HG02970 (cell line): ENCODE data around the gene ZNF143.
"Not testable (repeated sequence)": the region's sequence is repeated elsewhere in the genome, so short reads cannot be mapped to it uniquely, and the experiment has no call there.

Experiments
- ATAC-seq: cut with Tn5 transposase; IDR thresholded peaks from one replicate; pipeline ENCODE4 v1.9.1; 2021; ENCODE audit warnings: mild to moderate bottlenecking, moderate library complexity, moderate number of reproducible peaks; ENCODE audit not compliant: unreplicated experiment, low FRiP score

The ZNF143 gene

GRCh38 chr11:9495803-9496514 lies 35.1 kb downstream of the ZNF143 start:
- no peak for ATAC-seq

- ATAC-seq, result no peak
Observed at GRCh38 chr11:9498457-9499078, 37.8 kb downstream of the ZNF143 start.

- no peak for ATAC-seq
Observed at GRCh38 chr11:9506489-9507276, 45.9 kb downstream of the ZNF143 start.

DNA sequence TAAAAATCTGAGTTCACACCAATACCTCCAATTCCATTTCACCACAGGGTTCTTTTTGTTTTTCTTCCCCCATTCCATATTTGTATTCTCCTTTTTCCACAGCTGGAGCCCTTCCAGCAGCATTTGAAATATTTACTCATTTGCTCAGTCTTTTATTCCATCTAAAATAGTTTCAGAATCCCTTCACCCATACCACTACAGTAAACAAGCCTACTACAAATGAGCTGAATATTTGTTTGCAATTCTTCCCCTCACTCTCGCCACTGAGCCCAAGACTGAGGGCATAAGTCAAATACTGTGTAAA lies 46.4 kb downstream of the ZNF143 start:
- ATAC-seq, result no peak

DNA sequence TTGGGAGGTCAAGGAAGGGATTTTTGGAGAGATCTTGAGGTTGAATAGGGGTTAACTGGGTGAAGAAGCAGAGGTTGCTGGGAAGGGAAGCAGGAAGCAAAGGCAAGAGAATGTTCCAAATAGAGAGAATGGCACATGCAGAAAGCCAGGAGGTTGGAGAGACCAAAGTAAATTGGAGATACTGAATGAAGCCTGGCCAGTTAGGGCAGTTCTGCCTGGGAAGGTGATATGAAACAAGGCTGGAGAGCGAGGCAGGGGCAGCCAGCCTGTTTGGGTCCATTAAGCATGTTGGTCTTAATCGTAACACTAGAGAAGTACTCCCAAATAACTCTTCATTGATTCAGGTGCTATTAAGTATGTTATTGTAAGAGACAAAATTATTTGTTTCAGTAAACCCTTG lies 48.2 kb downstream of the ZNF143 start:
- ATAC-seq, result no peak

DNA sequence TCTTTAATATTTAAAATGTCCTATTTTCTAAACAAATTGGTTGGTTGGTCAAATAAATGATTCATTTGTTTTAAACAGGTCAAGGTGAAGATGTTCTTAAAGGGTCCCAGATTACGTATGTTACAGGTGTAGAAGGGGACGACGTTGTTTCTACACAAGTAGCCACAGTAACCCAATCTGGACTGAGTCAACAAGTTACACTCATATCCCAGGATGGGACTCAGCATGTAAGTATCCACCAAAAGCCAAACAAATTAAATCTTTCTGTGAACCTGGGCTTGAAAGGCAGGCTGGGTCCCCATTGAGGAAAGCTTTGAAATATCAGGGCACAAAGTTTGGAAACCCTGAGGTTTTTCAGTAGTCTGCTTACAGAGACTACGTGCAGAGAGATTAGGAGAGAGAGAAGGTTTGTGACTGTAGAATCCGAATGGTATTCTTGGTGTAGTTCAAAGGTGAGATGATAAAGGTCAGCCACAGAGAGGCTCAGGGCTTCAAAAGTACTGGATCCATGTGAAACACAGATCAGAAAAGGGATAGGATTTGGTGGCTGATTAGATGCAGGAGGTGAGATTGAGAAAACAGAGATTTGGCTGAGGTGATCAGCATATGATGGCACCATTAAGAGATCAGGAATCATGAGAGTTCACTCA lies 51.7 kb downstream of the ZNF143 start:
- no peak for ATAC-seq

- not testable (repeated sequence) for ATAC-seq
Observed at GRCh38 chr11:9514576-9514975, 53.8 kb downstream of the ZNF143 start.

DNA sequence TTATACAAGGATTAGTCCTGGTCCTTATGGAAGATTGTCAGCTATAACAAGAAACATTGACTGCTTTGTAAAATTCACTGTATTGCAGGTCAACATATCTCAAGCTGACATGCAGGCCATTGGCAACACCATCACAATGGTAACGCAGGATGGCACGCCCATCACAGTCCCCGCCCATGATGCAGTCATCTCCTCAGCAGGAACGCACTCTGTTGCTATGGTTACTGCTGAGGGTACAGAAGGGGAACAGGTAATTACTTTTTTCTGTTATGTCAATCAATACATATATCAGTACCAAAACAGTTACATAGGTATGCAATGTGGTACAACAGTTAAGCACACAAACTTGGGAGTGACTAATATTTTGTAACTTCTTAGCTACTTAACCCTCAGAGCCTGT lies 55.3 kb downstream of the ZNF143 start:
- ATAC-seq, result no peak

- ATAC-seq, result no peak
Observed at GRCh38 chr11:9518835-9519410, 58.1 kb downstream of the ZNF143 start.

DNA sequence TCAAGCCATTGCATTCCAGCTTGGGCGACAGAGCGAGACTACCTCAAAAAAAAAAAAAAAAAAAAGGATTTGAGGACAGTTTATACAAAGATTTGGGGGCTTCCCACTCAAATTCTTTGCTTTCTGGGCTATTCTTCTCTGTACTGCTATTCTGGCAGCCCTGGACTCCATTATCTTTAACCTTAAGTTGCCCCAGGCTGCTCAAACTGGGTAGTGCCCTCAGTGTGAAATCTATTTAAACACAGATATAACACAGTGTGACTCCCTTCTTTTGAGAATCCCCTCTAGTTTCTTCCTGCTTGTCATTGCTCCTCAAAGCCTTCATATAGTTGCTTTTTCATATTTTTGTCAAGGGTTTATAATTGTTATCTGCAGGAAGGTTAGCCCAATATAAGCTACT lies 63.2 kb downstream of the ZNF143 start:
- ATAC-seq, result no peak

- ATAC-seq, result no peak
Observed at GRCh38 chr11:9525116-9525515, 64.3 kb downstream of the ZNF143 start.

- no peak for ATAC-seq
Observed at GRCh38 chr11:9527481-9528135, 66.8 kb downstream of the ZNF143 start.

DNA sequence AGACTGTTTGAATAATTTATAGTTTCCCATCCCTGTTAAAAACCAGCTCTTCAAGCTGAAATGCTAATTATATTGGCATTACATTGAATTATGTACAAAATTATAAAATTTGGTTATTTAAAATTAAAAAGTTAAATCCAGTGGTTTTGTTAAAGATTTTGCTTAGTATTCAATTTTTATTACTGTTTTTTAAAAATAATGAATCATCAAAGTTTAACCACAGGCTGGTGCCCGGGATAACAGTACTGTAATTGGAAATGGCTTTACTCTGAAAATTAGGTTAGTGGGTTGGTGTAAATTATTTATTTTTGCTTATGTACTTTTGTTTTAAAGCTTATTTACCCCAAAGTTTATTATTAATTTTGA lies 67.3 kb downstream of the ZNF143 start:
- ATAC-seq, result no peak

DNA sequence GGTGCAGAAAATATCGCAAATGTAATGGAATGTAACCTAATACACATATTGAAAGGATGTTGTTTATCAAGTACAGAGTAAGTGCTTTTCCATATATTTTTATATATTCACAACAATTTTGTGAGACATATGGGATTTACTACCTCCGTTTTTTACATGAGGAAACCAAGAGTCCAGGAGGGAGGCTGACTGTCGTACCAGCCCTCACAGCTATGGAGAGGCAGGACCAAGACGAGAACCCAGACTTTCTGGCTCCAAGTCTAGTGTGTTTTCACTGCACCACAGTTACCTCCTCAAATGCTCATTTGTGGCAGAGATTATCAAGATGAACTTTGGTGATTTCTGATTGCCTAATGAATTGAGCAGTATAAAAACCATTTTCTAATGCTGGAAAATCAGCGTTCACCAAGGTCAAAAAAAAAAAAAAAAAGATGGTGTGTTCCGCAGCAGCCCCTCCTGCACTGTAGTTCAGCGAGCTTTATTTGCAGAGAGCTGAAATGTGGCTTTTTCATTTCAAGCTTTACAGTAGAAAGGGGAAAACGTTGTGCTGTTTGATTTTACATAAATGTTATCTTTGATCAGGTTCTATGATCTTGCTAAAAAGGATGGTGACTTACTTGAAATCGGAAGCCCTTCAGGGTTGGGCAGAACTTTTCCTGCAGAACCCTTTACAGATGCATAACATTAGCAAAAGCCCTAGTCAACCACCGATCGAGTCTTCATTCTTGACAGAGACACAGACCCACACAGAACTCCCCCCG lies 67.9 kb downstream of the ZNF143 start:
- ATAC-seq, result no peak

DNA sequence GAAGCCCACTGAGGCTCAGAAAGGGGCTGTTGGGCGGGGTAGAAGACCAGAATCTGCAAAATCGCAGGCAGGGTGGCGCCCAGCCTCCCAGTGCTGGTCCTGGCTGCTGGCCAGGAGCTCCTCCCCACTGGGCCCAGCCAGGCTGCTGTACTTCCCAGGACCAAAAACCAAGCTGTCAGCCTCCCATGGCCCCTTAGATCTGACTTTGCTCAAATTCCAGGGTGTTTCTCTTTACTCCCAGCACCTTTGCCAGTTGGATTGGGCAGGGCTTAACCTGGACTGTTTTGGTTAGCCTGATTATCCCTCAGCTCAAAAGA lies 68.5 kb downstream of the ZNF143 start:
- no peak for ATAC-seq

- ATAC-seq, result no peak
Observed at GRCh38 chr11:9530020-9530621, 69.3 kb downstream of the ZNF143 start.

DNA sequence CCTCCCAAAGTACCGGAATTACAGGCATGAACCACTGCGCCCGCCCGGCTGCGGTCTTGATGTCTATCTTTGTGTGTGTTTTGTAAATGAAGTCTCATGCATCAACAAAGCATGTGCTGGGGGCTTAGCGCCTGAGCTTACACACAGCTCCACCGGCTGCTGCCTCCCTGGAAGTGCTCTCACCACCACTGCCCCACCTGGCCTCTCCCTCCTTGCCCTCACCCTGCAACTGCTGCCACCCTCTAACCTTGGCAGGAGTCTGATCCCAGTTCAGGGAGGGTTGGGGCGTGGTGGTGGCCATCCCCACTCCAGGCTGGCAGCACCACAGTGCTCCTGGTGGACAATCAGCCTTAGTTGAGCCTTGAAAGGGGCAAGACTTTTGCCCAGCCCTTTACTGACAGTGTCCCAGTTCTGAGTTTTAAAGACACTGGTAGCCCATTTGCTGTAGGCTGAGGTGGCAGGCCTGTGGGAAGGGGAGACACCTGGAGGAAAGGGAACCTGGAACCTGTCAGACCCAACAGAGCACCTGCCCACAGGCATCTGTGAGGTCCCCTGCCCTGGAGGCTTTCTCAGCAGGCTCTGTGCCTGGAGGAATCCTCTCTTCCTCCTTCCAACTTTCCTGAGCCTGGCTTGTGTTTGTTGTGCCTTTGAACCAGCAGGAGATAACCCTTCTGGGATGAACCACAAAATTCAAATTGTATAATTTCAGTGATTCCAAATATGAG lies 70.3 kb downstream of the ZNF143 start:
- no peak for ATAC-seq

GRCh38 chr11:9533058-9533457 lies 72.2 kb downstream of the ZNF143 start:
- ATAC-seq, result no peak
